HG03280 (cell line): ENCODE data around the gene ATP12A.
A peak's percentile ranks its signal among the peaks of the same experiment; 100 is the strongest.

Experiments
- ATAC-seq: cut with Tn5 transposase; IDR thresholded peaks from one replicate; pipeline ENCODE4 v1.9.1; 2021; ENCODE audit warnings: mild to moderate bottlenecking, moderate library complexity; ENCODE audit not compliant: unreplicated experiment

The ATP12A gene

DNA sequence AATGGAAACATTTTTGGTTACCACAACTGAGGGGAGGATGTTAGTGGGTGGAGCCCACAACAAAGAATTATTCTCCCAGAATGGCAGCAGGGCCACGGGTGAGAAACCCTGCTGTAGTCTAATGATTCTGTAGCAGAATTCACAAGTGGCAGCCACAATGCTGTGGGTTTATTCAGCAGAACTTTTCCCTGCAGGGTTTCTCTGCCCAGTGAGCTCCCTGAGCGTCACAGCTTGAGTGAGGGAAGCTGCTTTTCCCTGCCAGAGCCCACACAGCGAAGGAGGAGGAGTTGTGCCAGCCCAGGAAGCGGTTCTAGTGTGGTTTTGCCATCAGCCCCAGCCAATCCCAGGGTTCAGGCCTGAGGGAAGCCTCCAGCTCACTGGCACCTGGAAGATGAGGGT lies 4.4 kb downstream of the ATP12A start:
- ATAC-seq: peak; percentile 19

DNA sequence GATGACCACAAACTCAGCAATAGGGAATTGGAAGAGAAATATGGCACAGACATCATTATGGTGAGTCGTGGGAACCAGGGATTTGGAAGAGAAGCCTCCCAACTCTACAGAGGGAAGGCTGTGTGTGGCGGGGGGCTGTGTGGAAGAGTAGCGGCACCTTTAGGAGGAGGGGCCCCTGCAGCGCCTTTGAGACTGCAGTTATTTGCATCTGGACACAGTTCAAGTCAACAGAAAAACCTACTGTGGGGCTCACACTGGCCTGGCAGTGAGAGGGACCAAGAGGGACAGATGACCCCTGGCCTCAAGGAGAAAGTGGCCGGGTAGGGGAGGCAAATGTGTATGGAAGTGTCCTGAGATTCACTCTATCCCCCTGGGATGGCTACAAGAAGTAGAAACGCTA lies 5.1 kb downstream of the ATP12A start:
- ATAC-seq: no peak

GRCh38 chr13:24687611-24688010 lies 7.4 kb downstream of the ATP12A start:
- ATAC-seq: no peak

- no peak for ATAC-seq
These were observed 7.9 kb downstream of the ATP12A start for GRCh38 chr13:24688111-24688510.

- no peak for ATAC-seq
These were observed 8.7 kb downstream of the ATP12A start for GRCh38 chr13:24688950-24689349.

- no peak for ATAC-seq
These were observed 11.2 kb downstream of the ATP12A start for GRCh38 chr13:24691381-24691780.

DNA sequence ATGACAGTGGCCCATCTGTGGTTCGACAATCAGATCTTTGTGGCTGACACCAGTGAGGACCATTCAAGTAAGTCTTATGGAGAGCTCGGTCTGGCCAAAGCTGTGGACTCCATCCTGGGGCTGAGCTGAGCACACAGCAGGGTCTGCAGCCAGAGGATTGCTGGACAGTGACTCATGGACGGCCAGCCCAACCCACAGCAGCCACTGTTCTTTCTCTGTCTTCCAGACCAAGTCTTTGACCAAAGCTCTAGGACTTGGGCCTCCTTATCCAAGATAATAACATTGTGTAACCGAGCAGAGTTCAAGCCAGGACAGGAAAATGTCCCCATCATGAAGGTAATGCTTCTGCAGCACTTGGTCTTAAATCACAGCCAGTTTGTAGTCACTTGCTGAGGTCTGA lies 12.4 kb downstream of the ATP12A start:
- no peak for ATAC-seq

DNA sequence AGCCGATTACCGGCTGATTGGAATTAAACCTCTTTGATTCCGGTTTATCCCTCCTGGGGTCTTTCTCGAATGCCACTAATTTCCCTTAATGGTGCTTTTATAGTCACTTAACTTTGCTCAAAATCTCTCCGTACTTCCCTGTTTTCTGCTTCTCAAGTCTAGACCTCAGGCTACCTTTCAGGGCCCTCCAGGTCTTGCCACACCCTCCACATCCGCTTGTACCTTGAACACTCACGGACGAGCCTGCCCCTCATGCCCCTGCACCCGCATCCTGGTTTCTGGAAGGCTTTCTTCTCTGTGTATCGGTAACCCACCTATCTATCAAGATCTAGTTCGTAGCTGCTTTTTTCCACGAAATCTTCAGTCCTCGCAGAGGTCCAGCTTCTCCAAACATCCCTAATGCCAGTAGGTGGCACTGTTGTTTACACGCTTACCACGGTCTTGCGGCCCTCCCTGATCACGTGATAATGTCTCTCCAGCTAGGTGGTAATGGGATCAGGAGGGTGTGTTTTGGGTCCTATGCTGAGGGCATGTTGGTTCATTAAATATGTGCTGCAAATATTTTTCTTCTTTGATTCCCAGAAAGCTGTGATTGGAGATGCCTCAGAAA lies 13.8 kb downstream of the ATP12A start:
- ATAC-seq: peak; percentile 65

GRCh38 chr13:24694907-24695306 lies 14.7 kb downstream of the ATP12A start:
- no peak for ATAC-seq

DNA sequence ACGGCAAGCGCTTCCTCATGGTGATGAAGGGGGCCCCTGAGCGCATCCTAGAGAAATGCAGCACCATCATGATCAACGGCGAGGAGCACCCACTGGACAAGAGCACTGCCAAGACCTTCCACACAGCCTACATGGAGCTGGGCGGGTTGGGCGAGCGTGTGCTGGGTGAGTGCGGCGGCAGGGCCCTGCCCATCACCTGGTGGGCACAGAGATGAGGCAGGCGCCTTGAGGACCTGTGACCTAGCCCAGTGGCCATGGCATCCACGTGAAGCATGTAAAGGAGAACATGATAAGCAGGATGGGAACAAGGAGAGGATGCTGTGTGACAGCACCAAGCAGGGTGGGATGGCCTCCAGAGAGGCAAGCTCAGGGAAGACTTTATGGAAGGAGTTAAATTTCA lies 18.5 kb downstream of the ATP12A start:
- no peak for ATAC-seq

DNA sequence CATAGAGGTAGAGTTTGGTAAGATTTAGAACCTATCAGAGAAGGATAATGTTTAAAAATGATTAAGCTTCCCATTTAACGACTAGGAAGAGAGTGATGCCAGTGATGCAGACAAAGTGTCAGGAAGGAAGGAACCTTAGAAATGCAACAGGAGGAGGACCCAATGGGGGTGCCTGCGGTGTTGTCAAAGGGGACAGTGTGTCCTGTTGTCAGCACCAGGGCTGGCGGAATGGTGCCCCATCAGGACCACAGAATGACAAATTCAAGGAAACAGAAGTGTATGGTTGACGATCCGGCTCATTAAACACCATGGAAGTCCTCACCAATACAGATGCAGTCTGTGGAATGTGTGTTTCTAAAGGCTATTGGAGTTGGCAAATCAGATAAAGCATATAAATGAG lies 19.3 kb downstream of the ATP12A start:
- no peak for ATAC-seq

- ATAC-seq: no peak
These were observed 20.3 kb downstream of the ATP12A start for GRCh38 chr13:24700539-24700938.

DNA sequence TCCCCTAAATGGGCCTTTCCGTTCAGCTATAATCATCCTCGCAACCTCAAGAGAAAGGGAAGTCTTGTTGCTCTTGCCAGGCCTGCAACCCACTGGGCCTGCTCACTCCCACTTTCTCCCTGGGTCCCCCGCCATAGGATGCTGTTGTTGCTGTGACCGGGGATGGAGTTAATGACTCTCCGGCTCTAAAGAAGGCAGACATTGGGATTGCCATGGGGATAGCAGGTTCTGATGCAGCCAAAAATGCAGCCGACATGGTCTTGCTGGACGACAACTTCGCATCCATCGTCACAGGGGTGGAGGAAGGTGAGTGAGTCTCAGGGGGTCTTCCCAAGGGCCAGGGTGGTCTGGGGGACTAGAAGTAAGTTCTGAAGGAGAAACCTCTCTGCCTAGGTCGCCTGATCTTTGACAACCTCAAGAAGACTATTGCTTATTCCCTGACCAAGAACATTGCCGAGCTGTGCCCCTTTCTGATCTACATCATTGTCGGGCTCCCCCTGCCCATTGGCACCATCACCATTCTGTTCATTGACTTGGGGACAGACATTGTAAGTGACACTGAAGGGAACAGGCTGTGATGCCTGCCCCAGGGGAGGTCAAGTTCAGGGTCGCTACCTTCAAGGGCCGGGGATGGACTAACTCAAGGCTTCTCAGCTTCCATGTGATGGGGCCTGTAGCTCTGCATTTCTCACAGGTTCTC lies 26.8 kb downstream of the ATP12A start:
- no peak for ATAC-seq

DNA sequence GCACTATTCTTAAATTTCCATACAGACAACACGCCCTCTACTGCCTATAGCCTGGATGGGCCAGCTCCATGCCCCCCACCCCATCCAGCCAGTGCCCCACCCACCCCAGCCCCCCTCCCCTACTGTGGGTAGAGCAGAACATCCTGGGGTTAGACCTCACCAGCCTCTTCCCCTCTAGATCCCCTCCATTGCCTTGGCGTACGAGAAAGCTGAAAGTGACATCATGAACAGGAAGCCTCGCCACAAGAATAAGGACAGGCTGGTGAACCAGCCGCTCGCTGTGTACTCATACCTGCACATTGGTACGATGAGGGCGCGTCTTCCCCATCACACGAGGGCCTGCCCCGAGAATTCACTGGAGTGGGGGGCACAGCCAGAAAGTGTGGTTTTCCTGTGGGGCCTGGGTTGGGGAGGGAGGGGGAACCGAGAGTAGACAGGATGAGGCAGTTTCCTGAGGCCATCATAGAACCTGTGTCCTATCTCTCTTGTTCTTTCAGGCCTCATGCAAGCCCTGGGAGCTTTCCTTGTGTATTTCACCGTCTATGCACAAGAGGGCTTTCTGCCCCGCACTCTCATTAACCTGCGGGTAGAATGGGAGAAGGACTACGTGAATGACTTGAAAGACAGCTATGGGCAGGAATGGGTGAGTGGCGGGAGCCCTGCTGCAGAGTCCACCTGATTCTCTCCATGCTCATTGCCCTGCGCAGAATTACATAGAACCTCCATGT lies 29.1 kb downstream of the ATP12A start:
- ATAC-seq: no peak

- ATAC-seq: no peak
These were observed 32.8 kb downstream of the ATP12A start for GRCh38 chr13:24713022-24713421.

- ATAC-seq: no peak
These were observed 35.8 kb downstream of the ATP12A start for GRCh38 chr13:24716011-24716410.

DNA sequence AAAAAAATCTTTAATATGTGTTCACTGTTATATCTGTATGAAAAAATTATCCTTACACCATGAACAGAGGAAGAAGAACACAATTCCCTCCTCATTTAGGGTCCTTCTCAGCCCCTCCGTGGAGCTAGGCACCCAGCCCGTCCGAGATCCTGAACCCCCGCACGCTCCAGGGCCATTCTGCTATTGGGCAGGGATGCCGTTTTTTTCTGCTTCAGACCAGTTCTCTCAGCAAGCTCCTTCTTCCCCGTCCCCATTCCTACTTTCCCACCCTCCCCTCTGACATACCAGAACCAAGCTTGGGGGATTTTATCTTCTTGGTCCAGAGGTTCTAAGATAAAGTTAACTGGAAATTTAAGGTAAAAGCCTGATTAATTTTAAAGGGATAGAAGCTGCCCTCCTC lies 36.2 kb downstream of the ATP12A start:
- ATAC-seq: no peak

DNA sequence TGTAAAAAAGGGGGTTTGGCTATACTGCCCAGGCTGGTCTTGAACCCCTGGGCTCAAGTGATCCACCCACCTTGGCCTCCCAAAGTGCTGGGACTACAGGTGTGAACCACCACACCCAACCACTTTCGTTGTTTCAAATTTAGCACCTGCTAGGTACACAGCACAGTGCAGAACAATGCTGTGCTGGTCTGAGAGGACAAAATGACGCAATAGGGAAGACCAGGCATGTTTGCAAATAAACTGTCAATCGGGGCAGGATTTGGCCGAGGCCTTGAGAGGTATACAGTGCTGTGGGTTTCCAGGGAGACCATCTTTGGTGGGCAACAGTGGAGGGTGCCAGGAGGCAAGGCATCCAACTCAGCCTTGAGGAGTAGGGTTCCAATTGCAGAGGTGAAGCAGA lies 37.0 kb downstream of the ATP12A start:
- no peak for ATAC-seq

DNA sequence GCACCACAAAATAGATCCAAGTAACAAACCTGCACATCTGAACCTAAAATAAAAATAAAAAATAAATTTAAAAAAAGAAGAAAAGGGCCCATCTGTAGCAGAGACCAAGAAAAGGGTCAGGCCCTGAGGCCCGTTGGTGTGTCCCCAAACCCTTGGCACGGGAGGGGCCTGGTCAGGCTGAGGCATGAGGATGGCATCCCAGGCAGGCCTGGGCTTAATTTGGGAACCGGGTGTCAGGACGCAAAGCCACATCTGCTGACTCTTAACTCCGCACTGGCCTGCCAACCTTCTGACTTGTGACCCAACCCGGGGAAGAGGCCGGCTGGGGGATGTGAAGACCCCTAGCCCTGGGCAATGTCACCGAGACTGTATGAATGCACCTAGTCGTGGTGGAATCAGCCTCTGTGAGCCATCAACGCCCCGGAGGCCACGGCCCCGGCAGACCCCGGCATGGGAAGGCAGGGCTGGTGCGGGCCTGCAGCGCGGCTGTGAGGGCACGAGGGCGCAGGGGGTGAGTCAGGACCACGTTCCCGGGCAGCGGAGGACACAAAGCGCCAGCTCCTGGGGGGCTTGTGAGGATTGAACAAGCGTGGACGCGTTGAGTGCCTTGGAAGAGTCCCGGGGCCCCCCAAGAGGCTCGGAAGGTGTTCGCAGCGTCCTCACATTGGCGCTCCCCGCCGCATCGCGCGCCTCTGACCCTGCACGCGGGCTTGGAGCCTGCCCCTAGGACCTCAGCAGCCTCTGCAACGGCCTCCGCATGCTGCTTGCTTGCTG lies 38.2 kb downstream of the ATP12A start:
- no peak for ATAC-seq

- ATAC-seq: no peak
These were observed 38.9 kb downstream of the ATP12A start for GRCh38 chr13:24719139-24719538.

DNA sequence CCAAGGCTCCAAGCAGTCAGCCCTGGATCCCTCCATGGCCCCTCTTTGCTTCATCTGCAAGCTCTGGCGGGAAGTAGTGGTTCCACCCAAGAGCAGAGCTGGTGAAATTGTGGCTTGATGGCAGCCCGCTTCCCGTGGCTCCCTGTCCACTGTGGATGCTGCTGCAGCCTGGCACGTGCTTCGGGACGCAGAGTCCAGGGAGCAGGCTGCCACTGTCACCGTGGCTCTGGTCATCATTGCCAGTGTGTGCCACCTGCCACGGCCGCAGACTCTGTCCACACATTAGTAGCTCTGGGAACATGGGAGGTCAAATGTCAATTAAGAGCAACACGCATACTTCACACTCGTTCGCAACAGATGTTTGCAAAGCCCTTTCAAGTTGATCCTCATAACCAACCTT lies 43.0 kb downstream of the ATP12A start:
- no peak for ATAC-seq
